PC-3 (cell line): ENCODE measurements around the gene P3H3. TPM values are rescaled to one million over a fixed set of nuclear protein-coding genes. Genes with fewer than 3 reads are reported as not detected.
A peak's percentile ranks its signal among the peaks of the same experiment; 100 is the strongest.

ENCODE experiments used
- ATAC-seq: fragments of 200-7000 bp; cut with Tn5 transposase; 2 replicates; pipeline ENCODE4 v1.9.1; 2020; ENCODE audit warnings: mild to moderate bottlenecking, moderate library complexity
- BruUV-seq: library from RNA; stranded (reverse); fragments of 400-500 nt; replicated peaks from 2 replicates; lab custom pipeline; 2021; lab: Mats Ljungman, UMichigan
- CTCF ChIA-PET: fragments of 300-600 bp; sonication (Branson Sonifier 250); formaldehyde crosslinking; loops from one replicate; lab custom pipeline; 2022; ENCODE audit warnings: antibody characterized with exemption; lab: Charles Lee
- POLR2A ChIA-PET: fragments of 300-600 bp; sonication (Branson Sonifier 250); formaldehyde crosslinking; loops from one replicate; lab custom pipeline; 2022; ENCODE audit warnings: antibody characterized with exemption; ENCODE audit not compliant: unreplicated experiment; lab: Charles Lee
- DNase-seq: peaks from one replicate; pipeline ENCODE4 v3.0.0-alpha.2; 2015
- H2AFZ ChIP-seq: fragments of 300-600 bp; sonication (generic); 2 replicates; pipeline ENCODE4 v1.6.0; 2016; ENCODE audit warnings: antibody characterized with exemption, low read length
- H3F3A ChIP-seq: fragments of 300-600 bp; sonication (generic); one replicate; pipeline ENCODE4 v1.6.0; 2017; ENCODE audit warnings: antibody characterized with exemption, low read length, control low read depth, mild to moderate bottlenecking; ENCODE audit not compliant: unreplicated experiment
- H3K27ac ChIP-seq: fragments of 300-600 bp; sonication (generic); 2 replicates; pipeline ENCODE4 v1.5.1; 2016; ENCODE audit warnings: mild to moderate bottlenecking, low read length
- H3K27me3 ChIP-seq: fragments of 300-600 bp; sonication (generic); 2 replicates; pipeline ENCODE4 v1.6.1; 2016; ENCODE audit warnings: low read length, mixed read lengths
- H3K36me3 ChIP-seq: fragments of 300-600 bp; sonication (generic); 2 replicates; pipeline ENCODE4 v1.6.1; 2016; ENCODE audit warnings: low read depth, mixed run types, low read length, mixed read lengths
- H3K4me1 ChIP-seq: fragments of 300-600 bp; sonication (generic); 2 replicates; pipeline ENCODE4 v1.5.1; 2016; ENCODE audit warnings: low read length; ENCODE audit not compliant: insufficient read depth
- H3K4me2 ChIP-seq: fragments of 300-600 bp; sonication (generic); 2 replicates; pipeline ENCODE4 v1.6.0; 2016; ENCODE audit warnings: low read length
- H3K4me3 ChIP-seq: fragments of 300-600 bp; sonication (generic); 2 replicates; pipeline ENCODE4 v1.5.1; 2016; ENCODE audit warnings: mild to moderate bottlenecking, low read length, mixed read lengths
- H3K79me2 ChIP-seq: fragments of 300-600 bp; sonication (generic); 2 replicates; pipeline ENCODE4 v1.6.1; 2017; ENCODE audit warnings: low read length, mixed read lengths
- H3K9ac ChIP-seq: fragments of 300-600 bp; sonication (generic); 2 replicates; pipeline ENCODE4 v1.6.0; 2016; ENCODE audit warnings: mild to moderate bottlenecking, low read length
- H3K9me2 ChIP-seq: fragments of 300-600 bp; sonication (generic); replicated peaks from 2 replicates; pipeline ENCODE4 v1.6.1; 2016; ENCODE audit warnings: mixed run types, low read length, mixed read lengths
- H3K9me3 ChIP-seq: fragments of 300-600 bp; sonication (generic); 2 replicates; pipeline ENCODE4 v1.6.1; 2016; ENCODE audit warnings: low read length, mixed read lengths
- H4K20me1 ChIP-seq: fragments of 300-600 bp; sonication (generic); 2 replicates; pipeline ENCODE4 v1.6.1; 2016; ENCODE audit warnings: low read length, mixed read lengths
- CTCF ChIP-seq: fragments of 300-600 bp; sonication (generic); conservative IDR thresholded peaks from 2 replicates; pipeline ENCODE4 v1.5.1; 2017; ENCODE audit warnings: antibody characterized with exemption, low read depth, mild to moderate bottlenecking, low read length
- EZH2 ChIP-seq: fragments of 300-600 bp; sonication (generic); IDR thresholded peaks from one replicate; pipeline ENCODE4 v1.6.1; 2017; ENCODE audit warnings: antibody characterized with exemption, mild to moderate bottlenecking, low read length; ENCODE audit not compliant: unreplicated experiment
- EZH2phosphoT487 ChIP-seq: fragments of 300-600 bp; sonication (generic); IDR thresholded peaks from 2 replicates; pipeline ENCODE4 v1.6.1; 2018; ENCODE audit warnings: mild to moderate bottlenecking, antibody characterized with exemption, low read length, borderline replicate concordance
- intact Hi-C: fragments of 100-400 bp; cut with micrococcal nuclease; formaldehyde crosslinking; loops from 2 replicates; pipeline ENCODE4 v1.9.0; 2023
- total RNA-seq: library from RNA; depleted of rRNA; stranded (reverse); fragments of >200 nt; gene quantifications from 2 replicates; pipeline ENCODE4 v1.2.3, GENCODE V29; 2014

P3H3 gene
- total RNA-seq, 1 experiment from 2014 or later = 9.3 TPM

- H3K4me3 ChIP-seq = peak overlapping the region; percentile 86
- ChIA-PET POLR2A (no interaction called here), CTCF (no interaction called here)
- no peaks in the 10 kb centered on the region for H3K27me3 ChIP-seq
- H3K27ac ChIP-seq = no peak overlapping the region
- H2AFZ ChIP-seq = no peak overlapping the region
- no peak for TF ChIP-seq EZH2phosphoT487
- TF ChIP-seq EZH2 = no peak
- no peak for TF ChIP-seq CTCF
- H3K9ac ChIP-seq = no peak overlapping the region
- H4K20me1 ChIP-seq = no peaks in the 10 kb centered on the region
- no peak for ATAC-seq
- BruUV-seq = no TSS peak
- peaks cover 35% of the 10 kb centered on the region for H3K36me3 ChIP-seq
- H3K79me2 ChIP-seq = peaks cover 51% of the 10 kb centered on the region
- intact Hi-C loops = loop anchor here (5.0 kb wide), 2 partner anchors 102 to 153 kb away; partner anchors contain the start of gene MLF2
- DNase-seq = no peak
- peaks cover 23% of the 10 kb centered on the region for H3K4me1 ChIP-seq
- H3K4me2 ChIP-seq = peak overlapping the region; percentile 99
- no peaks in the 10 kb centered on the region for H3F3A ChIP-seq
- H3K9me3 ChIP-seq = no peaks in the 10 kb centered on the region
- H3K9me2 ChIP-seq = no peaks in the 10 kb centered on the region
Observed at GRCh38 chr12:6854036-6854435, 25.8 kb downstream of the P3H3 start.

- no peak for ATAC-seq
- peaks cover 38% of the 10 kb centered on the region for H3K79me2 ChIP-seq
- CTCF ChIA-PET = no interaction called here
Observed at GRCh38 chr12:6855322-6855721, 27.1 kb downstream of the P3H3 start.

More at GRCh38 chr12:6855322-6855721, 27.1 kb downstream of the P3H3 start:
- POLR2A ChIA-PET = no interaction called here
- no peak for TF ChIP-seq EZH2
- TF ChIP-seq CTCF = no peak
- no peak for TF ChIP-seq EZH2phosphoT487
- no TSS peak for BruUV-seq
- no peaks in the 10 kb centered on the region for H3K9me2 ChIP-seq
- H3K36me3 ChIP-seq = peaks cover 28% of the 10 kb centered on the region
- peaks cover 12% of the 10 kb centered on the region for H3K4me1 ChIP-seq
- H3K27ac ChIP-seq = no peak overlapping the region
- H3K4me2 ChIP-seq = no peak overlapping the region
- DNase-seq = no peak
- H3F3A ChIP-seq = no peaks in the 10 kb centered on the region
- no peak overlapping the region for H3K4me3 ChIP-seq
- H3K9me3 ChIP-seq = no peaks in the 10 kb centered on the region
- H2AFZ ChIP-seq = no peak overlapping the region
- H3K27me3 ChIP-seq = no peaks in the 10 kb centered on the region
- H3K9ac ChIP-seq = no peak overlapping the region
- H4K20me1 ChIP-seq = no peaks in the 10 kb centered on the region
- intact Hi-C loops = no loop called here
